ENCODE results near the gene RDH16. TPM values are rescaled to one million over a fixed set of nuclear protein-coding genes. Genes with fewer than 3 reads are reported as not detected.
"Not testable (repeated sequence)": the region's sequence is repeated elsewhere in the genome, so short reads cannot be mapped to it uniquely, and the experiment has no call there.

The RDH16 gene
- total and polyA plus RNA-seq, 3 experiments from 2014 or later = 0.13 to 0.31 (median 0.20) TPM

- no peak for DNase-seq
- Histone ChIP-seq H3K4me1 (ENCODE audit: insufficient read depth, low read length) (no peaks in the 10 kb centered on the region), H3K9me3 (ENCODE audit: low read length) (no peaks in the 10 kb centered on the region), H3K27me3 (ENCODE audit: insufficient read depth, low read length, poor library complexity, severe bottlenecking) (no peaks in the 10 kb centered on the region), H3K27ac (ENCODE audit: low read depth, low read length) (no peak overlapping the region), H3K4me3 (ENCODE audit: low read length) (no peak overlapping the region), H3K36me3 (ENCODE audit: insufficient read depth, low read length) (no peaks in the 10 kb centered on the region)
- Mint-ChIP-seq H3K4me1 (no peaks in the 10 kb centered on the region), H3K9me3 (peaks cover 2 to 6% (median 3%) of the 10 kb centered on the region in 5 donors), H3K27me3 (peaks cover 8 to 19% of the 10 kb centered on the region in 2 donors), H3K27ac (no peak overlapping the region), H3K36me3 (peaks cover 5 to 34% (median 8%) of the 10 kb centered on the region in 3 donors), H3K4me3 (no peak overlapping the region)
- CTCF ChIA-PET = no interaction called here
- POLR2A ChIA-PET = no interaction called here
These were observed 9.6 kb downstream of the RDH16 start for GRCh38 chr12:56947633-56948456.

GRCh38 chr12:56943878-56944277, 13.5 kb downstream of the RDH16 start:
- H3K4me1 Mint-ChIP-seq = no peaks in the 10 kb centered on the region
- peaks cover 0 to 7% (median under 1%) of the 10 kb centered on the region in 3 donors for H3K36me3 Mint-ChIP-seq
- H3K9me3 Mint-ChIP-seq = peaks cover 2 to 6% (median 5%) of the 10 kb centered on the region in 5 donors
- Histone ChIP-seq H3K4me1 (ENCODE audit: insufficient read depth, low read length) (no peaks in the 10 kb centered on the region), H3K27me3 (ENCODE audit: insufficient read depth, low read length, poor library complexity, severe bottlenecking) (no peaks in the 10 kb centered on the region), H3K4me3 (ENCODE audit: low read length) (no peak overlapping the region), H3K27ac (ENCODE audit: low read depth, low read length) (no peak overlapping the region), H3K9me3 (ENCODE audit: low read length) (no peaks in the 10 kb centered on the region), H3K36me3 (ENCODE audit: insufficient read depth, low read length) (no peaks in the 10 kb centered on the region)
- no peak overlapping the region for H3K27ac Mint-ChIP-seq
- no peak overlapping the region for H3K4me3 Mint-ChIP-seq
- POLR2A ChIA-PET = no interaction called here
- DNase-seq = no peak
- H3K27me3 Mint-ChIP-seq = peaks cover 5 to 19% of the 10 kb centered on the region in 2 donors
- CTCF ChIA-PET = no interaction called here

- H3K36me3 ChIP-seq (ENCODE audit: insufficient read depth, low read length); H3K4me1 ChIP-seq (ENCODE audit: insufficient read depth, low read length); DNase-seq; H3K9me3 ChIP-seq (ENCODE audit: low read length); H3K27me3 ChIP-seq (ENCODE audit: insufficient read depth, low read length, poor library complexity, severe bottlenecking); H3K27ac ChIP-seq (ENCODE audit: low read depth, low read length); H3K9me3 Mint-ChIP-seq; POLR2A ChIA-PET; H3K4me3 ChIP-seq (ENCODE audit: low read length); H3K4me3 Mint-ChIP-seq; H3K27ac Mint-ChIP-seq; H3K4me1 Mint-ChIP-seq; CTCF ChIA-PET; H3K36me3 Mint-ChIP-seq: not testable (repeated sequence)
- H3K27me3 Mint-ChIP-seq = peaks cover 5 to 19% of the 10 kb centered on the region in 2 donors
These were observed 14.0 kb downstream of the RDH16 start for GRCh38 chr12:56943374-56943773.

- Histone ChIP-seq H3K36me3 (ENCODE audit: insufficient read depth, low read length) (no peaks in the 10 kb centered on the region), H3K4me1 (ENCODE audit: insufficient read depth, low read length) (no peaks in the 10 kb centered on the region), H3K27me3 (ENCODE audit: insufficient read depth, low read length, poor library complexity, severe bottlenecking) (no peaks in the 10 kb centered on the region), H3K9me3 (ENCODE audit: low read length) (no peaks in the 10 kb centered on the region), H3K27ac (ENCODE audit: low read depth, low read length) (no peak overlapping the region), H3K4me3 (ENCODE audit: low read length) (no peak overlapping the region)
- peaks cover 0 to 7% (median 0%) of the 10 kb centered on the region in 3 donors for H3K36me3 Mint-ChIP-seq
- DNase-seq = no peak
- H3K4me1 Mint-ChIP-seq = no peaks in the 10 kb centered on the region
- no peak overlapping the region for H3K4me3 Mint-ChIP-seq
- H3K9me3 Mint-ChIP-seq = peaks cover 2 to 6% (median 5%) of the 10 kb centered on the region in 5 donors
- CTCF ChIA-PET = no interaction called here
- POLR2A ChIA-PET = no interaction called here
- H3K27me3 Mint-ChIP-seq = peaks cover 8 to 28% of the 10 kb centered on the region in 2 donors
- H3K27ac Mint-ChIP-seq = no peak overlapping the region
These were observed 15.9 kb downstream of the RDH16 start for GRCh38 chr12:56941299-56942017.

GRCh38 chr12:56940942-56941298, 16.5 kb downstream of the RDH16 start:
- H3K27me3 Mint-ChIP-seq = peaks cover 6 to 25% of the 10 kb centered on the region in 2 donors
- CTCF ChIA-PET, H3K4me3 Mint-ChIP-seq: not testable (repeated sequence)

GRCh38 chr12:56935752-56936151, 21.7 kb downstream of the RDH16 start:
- H3K4me3 Mint-ChIP-seq = no peak overlapping the region
- no peak for DNase-seq
- no peak overlapping the region for H3K27ac Mint-ChIP-seq
- peaks cover 0 to 4% (median 3%) of the 10 kb centered on the region in 3 donors for H3K4me1 Mint-ChIP-seq
- peaks cover 3 to 14% of the 10 kb centered on the region in 2 donors for H3K27me3 Mint-ChIP-seq
- no peaks in the 10 kb centered on the region for H3K36me3 Mint-ChIP-seq
- CTCF ChIA-PET = no interaction called here
- no peaks in the 10 kb centered on the region for H3K9me3 Mint-ChIP-seq
- Histone ChIP-seq H3K36me3 (ENCODE audit: insufficient read depth, low read length) (no peaks in the 10 kb centered on the region), H3K4me3 (ENCODE audit: low read length) (no peak overlapping the region), H3K27me3 (ENCODE audit: insufficient read depth, low read length, poor library complexity, severe bottlenecking) (no peaks in the 10 kb centered on the region), H3K4me1 (ENCODE audit: insufficient read depth, low read length) (no peaks in the 10 kb centered on the region), H3K27ac (ENCODE audit: low read depth, low read length) (no peak overlapping the region), H3K9me3 (ENCODE audit: low read length) (no peaks in the 10 kb centered on the region)
- POLR2A ChIA-PET = no interaction called here

More at GRCh38 chr12:56940942-56941298, 16.5 kb downstream of the RDH16 start:
- POLR2A ChIA-PET; H3K36me3 Mint-ChIP-seq; H3K27me3 ChIP-seq (ENCODE audit: insufficient read depth, low read length, poor library complexity, severe bottlenecking); H3K4me1 ChIP-seq (ENCODE audit: insufficient read depth, low read length); H3K9me3 ChIP-seq (ENCODE audit: low read length); H3K9me3 Mint-ChIP-seq; H3K4me1 Mint-ChIP-seq; H3K27ac Mint-ChIP-seq; H3K27ac ChIP-seq (ENCODE audit: low read depth, low read length); H3K4me3 ChIP-seq (ENCODE audit: low read length); H3K36me3 ChIP-seq (ENCODE audit: insufficient read depth, low read length); DNase-seq: not testable (repeated sequence)

GRCh38 chr12:56935157-56935556, 22.3 kb downstream of the RDH16 start:
- H3K4me1 Mint-ChIP-seq = peaks cover 0 to 4% (median 3%) of the 10 kb centered on the region in 3 donors
- no peak for DNase-seq
- POLR2A ChIA-PET = no interaction called here
- Histone ChIP-seq H3K27ac (ENCODE audit: low read depth, low read length) (no peak overlapping the region), H3K27me3 (ENCODE audit: insufficient read depth, low read length, poor library complexity, severe bottlenecking) (no peaks in the 10 kb centered on the region), H3K4me1 (ENCODE audit: insufficient read depth, low read length) (no peaks in the 10 kb centered on the region), H3K4me3 (ENCODE audit: low read length) (no peak overlapping the region), H3K36me3 (ENCODE audit: insufficient read depth, low read length) (no peaks in the 10 kb centered on the region), H3K9me3 (ENCODE audit: low read length) (no peaks in the 10 kb centered on the region)
- H3K27ac Mint-ChIP-seq = no peak overlapping the region
- H3K36me3 Mint-ChIP-seq = no peaks in the 10 kb centered on the region
- no peak overlapping the region for H3K4me3 Mint-ChIP-seq
- CTCF ChIA-PET = no interaction called here
- H3K27me3 Mint-ChIP-seq = peaks cover 3 to 14% of the 10 kb centered on the region in 2 donors
- H3K9me3 Mint-ChIP-seq = no peaks in the 10 kb centered on the region

GRCh38 chr12:56933826-56934625, 23.4 kb downstream of the RDH16 start, which contains the start of gene SDR9C7:
TSS of gene SDR9C7 (minus strand) at chr12:56934408. CDS start at chr12:56934261, 147 bp downstream.
- CTCF ChIA-PET = no interaction called here
- POLR2A ChIA-PET = no interaction called here
- no peak within 1 kb of the TSS for H3K27ac ChIP-seq (ENCODE audit: low read depth, low read length)

More at GRCh38 chr12:56933826-56934625, 23.4 kb downstream of the RDH16 start, which contains the start of gene SDR9C7:
- Histone ChIP-seq H3K4me1 (ENCODE audit: insufficient read depth, low read length) (no peaks in the 10 kb centered on the region), H3K27me3 (ENCODE audit: insufficient read depth, low read length, poor library complexity, severe bottlenecking) (no peaks in the 10 kb centered on the region), H3K4me3 (ENCODE audit: low read length) (no peak within 1 kb of the TSS), H3K9me3 (ENCODE audit: low read length) (no peaks in the 10 kb centered on the region), H3K36me3 (ENCODE audit: insufficient read depth, low read length) (no peaks in the 10 kb centered on the region)
- DNase-seq = no peak
- Mint-ChIP-seq H3K4me1 (peaks cover 0 to 4% (median 3%) of the 10 kb centered on the region in 3 donors), H3K4me3 (no peak within 1 kb of the TSS), H3K27me3 (peaks cover 10 to 14% of the 10 kb centered on the region in 2 donors), H3K9me3 (no peaks in the 10 kb centered on the region), H3K36me3 (no peaks in the 10 kb centered on the region), H3K27ac (peak within 1 kb of the TSS in 1 of 8 donors; percentile 54)
